H1 (cell line): Measurements from ENCODE around the gene RPRML. TPM values are rescaled to one million over a fixed set of nuclear protein-coding genes. Genes with fewer than 3 reads are reported as not detected.

Experiments used
- CTCF ChIA-PET: fragments of 300-600 bp; sonication (Branson Sonifier 250); formaldehyde crosslinking; loops from one replicate; lab custom pipeline; 2021; ENCODE audit not compliant: partially characterized antibody; lab: Charles Lee
- POLR2A ChIA-PET: fragments of 300-600 bp; sonication (Branson Sonifier 250); formaldehyde crosslinking; loops from one replicate; lab custom pipeline; 2021; ENCODE audit warnings: inconsistent platforms; ENCODE audit not compliant: partially characterized antibody; lab: Charles Lee
- DNase-seq, 2 experiments: peaks; one replicate each; pipeline versions ENCODE4 v3.0.0 to v3.0.0-alpha.2; 2010 to 2022; ENCODE audit warnings: low spot score in 2 of 2, low read depth in 1 of 2, mixed read lengths in 1 of 2
- FAIRE-seq: peaks from 2 replicates; lab custom pipeline; 2011; peaks lifted over from hg19 to GRCh38; lab: Jason Lieb, UNC
- H2AFZ ChIP-seq: 2 replicates; pipeline ENCODE4 v1.8.1; 2012; ENCODE audit warnings: low read length, inconsistent platforms
- H2AK5ac ChIP-seq: 2 replicates; pipeline ENCODE4 v1.6.1; 2013; ENCODE audit warnings: low read depth, low read length
- H2BK120ac ChIP-seq: replicated peaks from 2 replicates; pipeline ENCODE3; 2013; ENCODE audit warnings: low read depth, low read length, inconsistent platforms
- H2BK12ac ChIP-seq: 2 replicates; pipeline ENCODE4 v1.6.1; 2013; ENCODE audit warnings: low read depth, low read length
- H2BK15ac ChIP-seq: 2 replicates; pipeline ENCODE4 v1.6.1; 2013; ENCODE audit warnings: low read length
- H2BK20ac ChIP-seq: 2 replicates; pipeline ENCODE4 v1.6.1; 2013; ENCODE audit warnings: low read length
- H2BK5ac ChIP-seq: 2 replicates; pipeline ENCODE4 v1.6.1; 2013; ENCODE audit warnings: low read depth, low read length
- H3K14ac ChIP-seq: 2 replicates; pipeline ENCODE4 v1.6.1; 2013; ENCODE audit warnings: inconsistent platforms; ENCODE audit not compliant: insufficient read length
- H3K18ac ChIP-seq: 2 replicates; pipeline ENCODE4 v1.6.1; 2013; ENCODE audit warnings: low read length; ENCODE audit errors: extremely low read depth
- H3K23ac ChIP-seq: 2 replicates; pipeline ENCODE4 v1.6.1; 2013; ENCODE audit warnings: inconsistent platforms; ENCODE audit not compliant: insufficient read length
- H3K23me2 ChIP-seq: 2 replicates; pipeline ENCODE4 v1.6.1; 2013; ENCODE audit warnings: low read depth, low read length
- H3K27ac ChIP-seq: 2 replicates; pipeline ENCODE4 v1.6.1; 2011; ENCODE audit warnings: low read depth, low read length, inconsistent platforms
- H3K27me3 ChIP-seq, 4 experiments: replicated peaks in 1 of 4; 1 replicate in 1 of 4; 2 replicates in 3 of 4; pipeline versions ENCODE4 v1.6.1 to v1.8.1; 2011 to 2013; ENCODE audit warnings: low read length in 3 of 4, mild to moderate bottlenecking in 3 of 4, inconsistent platforms in 2 of 4, mixed read lengths in 2 of 4, moderate library complexity in 1 of 4; ENCODE audit not compliant: control insufficient read depth in 3 of 4, insufficient read depth in 3 of 4; ENCODE audit errors: extremely low read depth in 1 of 4
- H3K36me3 ChIP-seq, 4 experiments: 2 replicates each; pipeline versions ENCODE4 v1.6.1 to v1.8.1; 2011 to 2013; ENCODE audit warnings: mild to moderate bottlenecking in 4 of 4, low read length in 3 of 4, moderate library complexity in 2 of 4, control low read depth in 1 of 4, inconsistent platforms in 1 of 4; ENCODE audit not compliant: insufficient read depth in 4 of 4, control insufficient read depth in 2 of 4
- H3K4ac ChIP-seq: replicated peaks from 2 replicates; pipeline ENCODE3; 2013; ENCODE audit warnings: low read length, low read depth, mixed read lengths, inconsistent platforms; ENCODE audit not compliant: insufficient read length
- H3K4me1 ChIP-seq, 4 experiments: replicated peaks in 1 of 4; 1 replicate in 1 of 4; 2 replicates in 3 of 4; pipeline versions ENCODE4 v1.6.1 to v1.8.1; 2011 to 2013; ENCODE audit warnings: low read length in 3 of 4, inconsistent platforms in 2 of 4, mixed read lengths in 1 of 4; ENCODE audit not compliant: insufficient read depth in 4 of 4, control insufficient read depth in 3 of 4
- H3K4me2 ChIP-seq, 2 experiments: 2 replicates each; pipeline versions ENCODE4 v1.6.1 to v1.8.1; 2011 to 2013; ENCODE audit warnings: low read depth in 2 of 2, low read length in 2 of 2, control low read depth in 1 of 2, inconsistent platforms in 1 of 2, mild to moderate bottlenecking in 1 of 2; ENCODE audit not compliant: insufficient read depth in 1 of 2
- H3K4me3 ChIP-seq, 4 experiments: fragments of 200-600, 300-600 bp in 1 of 4; sonication (generic), shearing (Covaris generic), sonication (Bioruptor Twin) in 1 of 4; 2 replicates each; pipeline versions ENCODE4 v1.5.1 to v1.8.1; 2011 to 2016; ENCODE audit warnings: low read length in 4 of 4, low read depth in 3 of 4, control low read depth in 2 of 4, inconsistent platforms in 2 of 4, mild to moderate bottlenecking in 2 of 4, mixed read lengths in 1 of 4, moderate library complexity in 1 of 4; ENCODE audit not compliant: insufficient read depth in 2 of 4; ENCODE audit errors: extremely low read depth in 1 of 4
- H3K56ac ChIP-seq: replicated peaks from 2 replicates; pipeline ENCODE3; 2013; ENCODE audit warnings: low read depth, mild to moderate bottlenecking, mixed read lengths, low read length, inconsistent platforms; ENCODE audit not compliant: insufficient read length
- H3K79me1 ChIP-seq: 2 replicates; pipeline ENCODE4 v1.6.1; 2013; ENCODE audit warnings: low read depth, low read length, control low read depth
- H3K79me2 ChIP-seq, 2 experiments: 2 replicates each; pipeline versions ENCODE4 v1.6.1 to v1.8.1; 2012 to 2013; ENCODE audit warnings: low read length in 2 of 2, mild to moderate bottlenecking in 2 of 2, inconsistent platforms in 1 of 2; ENCODE audit not compliant: insufficient read depth in 2 of 2, control insufficient read depth in 1 of 2
- H3K9ac ChIP-seq, 4 experiments: replicated peaks in 1 of 4; 1 replicate in 1 of 4; 2 replicates in 3 of 4; pipeline versions ENCODE4 v1.6.1 to v1.8.1; 2011 to 2013; ENCODE audit warnings: low read depth in 3 of 4, low read length in 3 of 4, control low read depth in 2 of 4, mild to moderate bottlenecking in 2 of 4, moderate library complexity in 2 of 4, inconsistent platforms in 1 of 4; ENCODE audit errors: extremely low read depth in 1 of 4
- H3K9me3 ChIP-seq, 2 experiments: 2 replicates each; pipeline versions ENCODE4 v1.6.1 to v1.8.1; 2012 to 2013; ENCODE audit warnings: mild to moderate bottlenecking in 2 of 2, moderate library complexity in 2 of 2, control low read depth in 1 of 2, inconsistent platforms in 1 of 2, low read depth in 1 of 2, low read length in 1 of 2, mixed read lengths in 1 of 2; ENCODE audit not compliant: insufficient read depth in 2 of 2
- H4K20me1 ChIP-seq, 2 experiments: replicated peaks in 1 of 2; 2 replicates each; pipeline versions ENCODE3 to v1.8.1; 2011 to 2013; ENCODE audit warnings: inconsistent platforms in 2 of 2, low read length in 2 of 2, mild to moderate bottlenecking in 1 of 2; ENCODE audit not compliant: insufficient read depth in 2 of 2, control insufficient read depth in 1 of 2
- H4K5ac ChIP-seq: 2 replicates; pipeline ENCODE4 v1.6.1; 2013; ENCODE audit warnings: low read length, low read depth, mixed read lengths, inconsistent platforms; ENCODE audit not compliant: insufficient read length
- H4K8ac ChIP-seq: 2 replicates; pipeline ENCODE4 v1.8.0; 2013; ENCODE audit warnings: mild to moderate bottlenecking, moderate library complexity, low read length, inconsistent platforms; ENCODE audit not compliant: insufficient read depth; ENCODE audit errors: extremely low read depth
- H4K91ac ChIP-seq: replicated peaks from 2 replicates; pipeline ENCODE3; 2013; ENCODE audit warnings: low read length, mixed read lengths, inconsistent platforms; ENCODE audit not compliant: insufficient read length
- BCL11A ChIP-seq, 2 experiments: IDR thresholded peaks; one replicate each; pipeline ENCODE4 v1.6.1; 2011; ENCODE audit warnings: low read depth in 2 of 2, low read length in 2 of 2, mild to moderate bottlenecking in 2 of 2
- CHD1 ChIP-seq: IDR thresholded peaks from 2 replicates; pipeline ENCODE4 v1.6.1; 2012; ENCODE audit warnings: low read depth, low read length, improper control_type of control experiment
- CREB1 ChIP-seq: IDR thresholded peaks from 2 replicates; pipeline ENCODE4 v1.6.1; 2012; ENCODE audit warnings: inconsistent platforms
- EP300 ChIP-seq, 2 experiments: IDR thresholded peaks; 1 replicate in 1 of 2; 2 replicates in 1 of 2; pipeline ENCODE4 v1.6.1; 2011 to 2012; ENCODE audit warnings: low read depth in 2 of 2, low read length in 2 of 2, mild to moderate bottlenecking in 2 of 2, borderline replicate concordance in 1 of 2, inconsistent platforms in 1 of 2, moderate library complexity in 1 of 2
- HDAC2 ChIP-seq, 2 experiments: fragments of 300-600 bp in 1 of 2; sonication (generic) in 1 of 2; IDR thresholded peaks; 2 replicates each; pipeline ENCODE4 v1.6.1; 2011 to 2012; ENCODE audit warnings: low read depth in 2 of 2, low read length in 2 of 2, mild to moderate bottlenecking in 2 of 2, moderate library complexity in 2 of 2, borderline replicate concordance in 1 of 2, inconsistent platforms in 1 of 2
- KDM5A ChIP-seq: fragments of 200-600 bp; IDR thresholded peaks from 2 replicates; pipeline ENCODE4 v1.7.1; 2012; ENCODE audit warnings: mild to moderate bottlenecking, low read length, inconsistent platforms, mixed read lengths
- RAD21 ChIP-seq, 2 experiments: IDR thresholded peaks in 1 of 2; conservative IDR thresholded peaks in 1 of 2; 2 replicates each; pipeline ENCODE4 v1.6.1; 2011; ENCODE audit warnings: low read depth in 2 of 2, low read length in 2 of 2, improper control_type of control experiment in 1 of 2, inconsistent platforms in 1 of 2, mild to moderate bottlenecking in 1 of 2, moderate library complexity in 1 of 2
- SIN3A ChIP-seq, 2 experiments: IDR thresholded peaks in 1 of 2; conservative IDR thresholded peaks in 1 of 2; 2 replicates each; pipeline ENCODE4 v1.6.1; 2011 to 2012; ENCODE audit warnings: low read length in 2 of 2, improper control_type of control experiment in 1 of 2, low read depth in 1 of 2, mild to moderate bottlenecking in 1 of 2
- SIRT6 ChIP-seq: IDR thresholded peaks from one replicate; pipeline ENCODE4 v1.7.1; 2012; ENCODE audit warnings: low read length, inconsistent platforms
- SP4 ChIP-seq: IDR thresholded peaks from 2 replicates; pipeline ENCODE4 v1.6.1; 2012; ENCODE audit warnings: low read length, inconsistent platforms
- ZNF274 ChIP-seq: IDR thresholded peaks from 2 replicates; pipeline ENCODE4 v1.7.0; 2012; ENCODE audit warnings: low read length, borderline replicate concordance; ENCODE audit errors: extremely low read depth
- WGBS, 2 experiments: shearing (Covaris generic) in 1 of 2; methylation state at CpG; one replicate each; pipeline versions ENCODE4 v1.1.6 to v1.1.7; 2013 to 2015; ENCODE audit warnings: low lambda C conversion rate in 2 of 2, mixed read lengths in 2 of 2, inconsistent platforms in 1 of 2, low coverage in 1 of 2, missing lambda C conversion rate in 1 of 2; ENCODE audit not compliant: insufficient replicate concordance in 2 of 2, insufficient coverage in 1 of 2, insufficient read length in 1 of 2; ENCODE audit errors: extremely low coverage in 1 of 2, missing lambda C conversion rate in 1 of 2; 5-methylcytosine and 5-hydroxymethylcytosine counted together
- polyA plus RNA-seq, 7 experiments: library from polyadenylated mRNA; depleted of rRNA in 3 of 7; stranded (reverse) in 5 of 7; unstranded in 2 of 7; fragments of >200 nt in 5 of 7; fragments of 200-250 nt in 2 of 7; gene quantifications; 1 replicate in 5 of 7; 2 replicates in 1 of 7; 4 replicates in 1 of 7; pipeline versions ENCODE4 v1.2.1 to v1.2.3, GENCODE V29; 2011 to 2013; ENCODE audit warnings: missing spikeins in 2 of 7, mixed read lengths in 2 of 7
- total RNA-seq: library from RNA; stranded (reverse); fragmentation: NEBNext Ultra II Directional; extraction: Animal tissue kit (Norgen Biotek cat#: 25700); gene quantifications from 2 replicates; pipeline ENCODE4 v1.2.1, GENCODE V29; 2021

Gene RPRML
- total and polyA plus RNA-seq, 2 of the 8 experiments (the other 6 are each of a cell fraction or from before 2014, with no cell fraction given) = 3.5 to 5.5 TPM

DNA sequence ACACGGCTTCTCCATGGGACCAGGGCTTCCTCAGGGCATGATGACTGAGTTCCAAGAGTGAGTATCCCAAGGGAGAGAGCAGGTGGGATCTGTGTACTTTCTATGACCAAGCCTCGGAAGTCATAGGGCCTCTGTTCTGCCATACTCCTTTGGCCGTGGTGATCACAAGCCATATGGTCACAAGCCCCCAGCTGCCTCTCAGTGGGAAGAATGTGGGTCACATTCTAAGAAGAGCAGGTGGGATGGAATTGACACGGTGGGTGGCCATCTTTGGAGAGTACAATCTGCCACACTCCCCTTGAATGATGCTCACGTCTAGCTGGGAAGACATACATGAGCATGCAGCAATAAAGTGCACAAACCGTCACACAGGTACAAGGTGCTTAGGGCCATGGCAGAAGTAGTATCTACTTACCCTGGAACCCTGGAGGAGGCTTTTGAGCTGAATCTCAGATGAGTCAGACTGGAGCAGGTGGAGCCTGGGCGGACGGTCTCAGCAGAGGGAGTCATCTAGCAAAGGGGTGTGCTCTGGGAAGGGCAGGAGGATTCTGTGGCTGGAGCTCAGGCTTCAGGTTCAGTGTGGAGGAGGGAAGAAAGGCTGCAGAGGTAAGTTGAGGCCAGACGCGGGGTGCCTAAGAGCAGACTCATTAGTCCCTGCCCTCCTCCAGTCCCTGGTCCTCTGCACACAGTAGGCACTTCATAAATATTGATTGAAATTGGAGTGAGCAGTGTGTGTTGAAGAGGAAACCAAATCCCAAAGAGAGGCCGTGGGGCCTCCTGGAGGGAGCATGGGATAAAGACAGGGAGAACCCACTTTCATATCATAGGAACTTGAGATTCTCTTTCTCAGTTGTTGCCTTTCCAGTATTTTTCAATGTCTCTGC, 29.5 kb downstream of the RPRML start:
- Histone ChIP-seq H2BK15ac (no peak overlapping the region), H3K27me3 (no peaks in the 10 kb centered on the region), H3K23me2 (no peaks in the 10 kb centered on the region), H3K9me3 (no peaks in the 10 kb centered on the region), H3K14ac (no peak overlapping the region), H3K4me2 (no peak overlapping the region), H3K4me3 (no peak overlapping the region), H3K79me2 (no peaks in the 10 kb centered on the region), H2BK20ac (no peak overlapping the region), H3K4me1 (peaks cover 0 to 2% (median 0%) of the 10 kb centered on the region in 4 experiments; a peak in 1 of 7 replicates), H3K27ac (no peak overlapping the region), H3K23ac (no peak overlapping the region), H4K20me1 (peaks cover 0 to 12% of the 10 kb centered on the region in 2 experiments), H2AFZ (no peak overlapping the region), H4K5ac (no peak overlapping the region), H2BK120ac (no peak overlapping the region), H3K36me3 (no peaks in the 10 kb centered on the region; a peak in 1 of 8 replicates), H3K56ac (no peak overlapping the region), H3K79me1 (no peaks in the 10 kb centered on the region), H2BK12ac (no peak overlapping the region), H2AK5ac (no peak overlapping the region), H3K4ac (no peak overlapping the region), H2BK5ac (no peak overlapping the region), H4K91ac (no peak overlapping the region), H3K9ac (no peak overlapping the region), H3K18ac (no peak overlapping the region), H4K8ac (no peak overlapping the region)
- DNase-seq (no peak), FAIRE-seq (no peak)
- ChIA-PET CTCF (interaction anchor here (1.2 to 1.7 kb wide), 6 partner anchors 9 to 107 kb away, joined by 3 to 9 read pairs (median 4); no protein-coding TSS in a partner anchor), POLR2A (interaction anchor here (1.3 to 5.4 kb wide), 3 partner anchors 10 to 29 kb away, joined by 4 to 26 read pairs (median 4); no protein-coding TSS in a partner anchor)
- 78% methylated on average over 11 of the region's 11 CpGs; no CpG with 5 or more reads in 1 of the 2 experiments for WGBS, 2 experiments
- no peak for TF ChIP-seq RAD21 (IDR thresholded peaks at IDR 0.05 in 1 of 2, conservative IDR thresholded peaks at IDR 0.05 in 1 of 2; ENCODE audit: low read depth in 2 of 2, low read length in 2 of 2)
- no peak for TF ChIP-seq HDAC2 (IDR thresholded peaks at IDR 0.05; ENCODE audit: borderline replicate concordance in 1 of 2, low read depth in 2 of 2, low read length in 2 of 2)
- no peak for TF ChIP-seq BCL11A (IDR thresholded peaks at IDR 0.05; ENCODE audit: low read depth in 2 of 2, low read length in 2 of 2)
- no peak for TF ChIP-seq EP300 (IDR thresholded peaks at IDR 0.05; ENCODE audit: borderline replicate concordance in 1 of 2, low read depth in 2 of 2, low read length in 2 of 2)
- no peak for TF ChIP-seq ZNF274
- TF ChIP-seq SP4 = no peak
- no peak for TF ChIP-seq CHD1
- no peak for TF ChIP-seq SIN3A (conservative IDR thresholded peaks at IDR 0.05 in 1 of 2, IDR thresholded peaks at IDR 0.05 in 1 of 2; ENCODE audit: low read depth in 1 of 2, low read length in 2 of 2)
- no peak for TF ChIP-seq KDM5A
- no peak for TF ChIP-seq CREB1
- TF ChIP-seq SIRT6 = no peak
